Measurements from ENCODE around the gene PTPRT.

DNA sequence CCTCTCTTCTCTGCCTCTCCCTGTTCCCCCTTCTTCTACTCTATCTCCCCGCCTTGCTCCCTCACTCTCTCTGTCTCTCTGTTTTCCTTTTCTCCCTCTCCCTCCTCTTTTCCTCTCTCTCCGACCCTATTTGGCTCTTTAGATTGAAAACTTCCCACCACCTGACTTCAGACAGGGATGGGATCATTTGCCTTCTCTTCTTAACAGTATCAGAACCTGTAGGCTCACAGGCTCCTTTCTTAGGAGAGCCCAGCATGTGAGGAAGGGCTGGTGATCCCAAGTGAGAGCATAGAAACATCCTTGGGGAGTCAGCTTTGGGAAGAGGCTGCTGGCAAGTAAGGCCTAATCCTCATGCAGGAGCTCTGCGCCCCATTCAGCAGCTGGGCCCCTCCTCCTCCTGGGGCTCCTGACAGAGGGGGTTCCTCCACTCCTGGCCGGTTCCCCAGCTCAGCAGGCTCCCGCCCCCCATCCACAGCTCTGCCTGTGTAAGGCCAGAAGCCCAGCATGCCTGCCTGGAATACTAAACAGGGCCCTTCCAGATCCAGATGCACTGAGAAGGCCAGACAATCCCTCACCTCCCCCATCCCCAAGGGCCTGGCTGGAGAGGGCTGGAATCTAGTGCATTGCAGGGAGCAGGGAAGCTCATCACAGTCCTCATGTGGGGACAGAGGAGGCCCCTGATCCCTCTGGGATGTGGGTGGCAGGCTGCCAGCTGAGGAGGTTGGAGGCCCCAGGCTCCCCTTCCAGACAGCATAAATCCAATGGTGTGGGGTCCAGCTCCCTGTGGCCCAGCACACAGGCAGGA is 93.4 kb downstream of the PTPRT start:
- TF ChIP-seq, protein P1, sequence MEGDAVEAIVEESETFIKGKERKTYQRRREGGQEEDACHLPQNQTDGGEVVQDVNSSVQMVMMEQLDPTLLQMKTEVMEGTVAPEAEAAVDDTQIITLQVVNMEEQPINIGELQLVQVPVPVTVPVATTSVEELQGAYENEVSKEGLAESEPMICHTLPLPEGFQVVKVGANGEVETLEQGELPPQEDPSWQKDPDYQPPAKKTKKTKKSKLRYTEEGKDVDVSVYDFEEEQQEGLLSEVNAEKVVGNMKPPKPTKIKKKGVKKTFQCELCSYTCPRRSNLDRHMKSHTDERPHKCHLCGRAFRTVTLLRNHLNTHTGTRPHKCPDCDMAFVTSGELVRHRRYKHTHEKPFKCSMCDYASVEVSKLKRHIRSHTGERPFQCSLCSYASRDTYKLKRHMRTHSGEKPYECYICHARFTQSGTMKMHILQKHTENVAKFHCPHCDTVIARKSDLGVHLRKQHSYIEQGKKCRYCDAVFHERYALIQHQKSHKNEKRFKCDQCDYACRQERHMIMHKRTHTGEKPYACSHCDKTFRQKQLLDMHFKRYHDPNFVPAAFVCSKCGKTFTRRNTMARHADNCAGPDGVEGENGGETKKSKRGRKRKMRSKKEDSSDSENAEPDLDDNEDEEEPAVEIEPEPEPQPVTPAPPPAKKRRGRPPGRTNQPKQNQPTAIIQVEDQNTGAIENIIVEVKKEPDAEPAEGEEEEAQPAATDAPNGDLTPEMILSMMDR (conservative IDR thresholded peaks at IDR 0.05; ENCODE audit: low read depth, low read length) = no peak
- TF ChIP-seq EZH2phosphoT487 (IDR thresholded peaks at IDR 0.05; ENCODE audit: borderline replicate concordance, low read length) (no peak), EZH2 (IDR thresholded peaks at IDR 0.05; ENCODE audit: low read length, unreplicated experiment) (no peak)

Measured in PC-3 (cell line).